DMS 273 (cell line): Measurements from ENCODE around the gene TTC34.

Experiments
- DNase-seq: peaks from one replicate; lab custom pipeline; 2025; ENCODE audit not compliant: unreplicated experiment; lab: John Stamatoyannopoulos, UW

TTC34 gene

DNA sequence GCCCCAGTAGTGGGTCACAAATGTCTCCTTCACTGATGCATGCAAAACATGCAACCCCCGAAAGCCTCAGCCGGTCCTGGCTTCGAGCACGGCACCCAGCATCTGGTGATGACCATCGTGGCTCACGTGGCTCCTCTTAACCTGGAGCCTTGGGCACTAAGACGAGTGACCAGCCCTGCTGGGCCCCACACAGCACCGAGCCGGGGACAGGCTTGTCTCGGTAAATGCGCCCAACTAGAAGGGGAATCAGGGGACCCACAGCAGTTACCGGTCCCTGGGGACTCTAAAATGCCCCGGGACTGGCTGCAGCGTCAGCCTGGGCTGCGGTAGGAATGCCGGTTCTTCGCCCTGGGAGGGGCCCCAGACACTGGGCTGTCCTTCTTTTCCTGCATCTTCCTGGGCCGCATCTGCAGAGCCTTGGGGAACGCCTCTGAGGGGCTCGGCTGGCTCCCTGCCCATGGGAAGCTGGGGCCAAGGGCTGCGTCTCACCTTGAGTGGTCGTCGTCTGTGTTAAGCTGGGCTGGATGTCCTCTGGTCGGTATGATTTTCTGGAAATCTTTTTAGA is 13.1 kb upstream of the TTC34 start:
- DNase-seq, result no peak

DNA sequence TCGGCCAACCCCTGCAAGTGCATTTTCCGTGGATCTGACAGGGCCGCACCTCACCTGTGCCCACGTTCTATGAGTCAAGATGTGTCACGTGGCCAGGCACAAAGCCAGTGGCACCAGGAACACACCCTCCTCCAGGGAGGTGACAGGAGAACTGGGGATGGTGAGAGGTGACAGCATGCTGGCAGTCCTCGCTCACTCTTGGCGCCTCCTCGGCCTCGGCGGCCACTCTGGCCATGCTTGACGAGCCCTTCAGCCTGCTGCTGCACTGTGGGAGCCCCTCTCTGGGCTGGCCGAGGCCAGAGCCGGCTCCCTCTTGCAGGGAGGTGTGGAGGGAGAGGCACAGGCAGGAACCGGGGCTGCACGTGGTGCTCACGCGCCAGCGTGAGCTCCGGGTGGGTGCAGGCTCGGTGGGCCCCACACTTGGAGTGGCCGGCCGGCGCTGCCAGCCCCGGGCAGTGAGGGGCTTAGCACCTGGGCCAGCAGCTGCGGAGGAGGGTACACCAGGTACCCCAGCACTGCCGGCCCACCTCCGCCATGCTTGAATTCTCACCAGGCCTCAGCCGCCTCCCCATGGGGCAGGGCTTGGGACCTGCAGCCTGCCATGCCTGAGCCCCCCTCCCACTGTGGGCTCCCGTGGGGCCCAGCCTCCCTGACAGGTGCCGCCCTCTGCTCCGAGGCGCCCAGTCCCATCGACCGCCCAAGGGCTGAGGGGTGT is 11.6 kb upstream of the TTC34 start:
- no peak for DNase-seq

DNA sequence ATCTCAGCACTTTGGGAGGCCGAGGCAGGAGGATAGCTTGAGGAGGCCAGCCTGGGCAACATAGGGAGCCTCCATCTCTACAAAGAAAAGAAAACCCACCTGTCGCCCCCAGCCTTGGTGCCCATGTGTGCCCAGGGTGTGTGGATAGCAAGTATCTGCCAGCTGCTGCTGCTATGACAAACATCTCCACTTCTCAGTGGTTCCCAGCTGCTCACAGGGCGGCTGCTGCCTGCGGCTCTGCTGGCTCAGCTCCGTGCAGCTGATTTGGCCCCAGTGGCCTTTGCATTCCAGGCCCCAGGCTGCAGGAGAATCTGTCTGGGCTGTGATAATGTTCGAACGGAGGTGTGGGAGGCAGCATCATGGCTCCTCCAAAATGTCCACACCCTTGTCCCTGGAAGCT is 10.6 kb upstream of the TTC34 start:
- no peak for DNase-seq

DNA sequence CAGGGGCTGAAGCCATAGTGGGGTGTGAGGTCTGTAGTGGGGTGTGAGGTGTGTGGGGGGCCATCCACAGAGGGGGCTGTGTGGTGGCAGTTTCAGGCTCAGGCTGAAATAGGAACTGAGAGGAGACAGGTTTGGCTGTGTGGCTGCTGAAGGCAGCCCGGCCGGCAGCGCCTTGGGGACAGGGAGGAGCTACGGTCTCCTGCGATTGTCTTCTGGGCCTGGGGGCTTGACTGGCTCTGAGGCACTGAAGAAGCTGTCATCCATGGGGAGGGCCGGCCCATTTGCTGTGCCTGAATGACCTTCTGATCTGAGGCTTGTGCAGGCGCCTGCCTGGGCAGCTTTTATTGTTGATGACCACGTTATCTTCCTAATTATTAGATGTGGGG is 10.0 kb upstream of the TTC34 start:
- DNase-seq, result no peak

DNA sequence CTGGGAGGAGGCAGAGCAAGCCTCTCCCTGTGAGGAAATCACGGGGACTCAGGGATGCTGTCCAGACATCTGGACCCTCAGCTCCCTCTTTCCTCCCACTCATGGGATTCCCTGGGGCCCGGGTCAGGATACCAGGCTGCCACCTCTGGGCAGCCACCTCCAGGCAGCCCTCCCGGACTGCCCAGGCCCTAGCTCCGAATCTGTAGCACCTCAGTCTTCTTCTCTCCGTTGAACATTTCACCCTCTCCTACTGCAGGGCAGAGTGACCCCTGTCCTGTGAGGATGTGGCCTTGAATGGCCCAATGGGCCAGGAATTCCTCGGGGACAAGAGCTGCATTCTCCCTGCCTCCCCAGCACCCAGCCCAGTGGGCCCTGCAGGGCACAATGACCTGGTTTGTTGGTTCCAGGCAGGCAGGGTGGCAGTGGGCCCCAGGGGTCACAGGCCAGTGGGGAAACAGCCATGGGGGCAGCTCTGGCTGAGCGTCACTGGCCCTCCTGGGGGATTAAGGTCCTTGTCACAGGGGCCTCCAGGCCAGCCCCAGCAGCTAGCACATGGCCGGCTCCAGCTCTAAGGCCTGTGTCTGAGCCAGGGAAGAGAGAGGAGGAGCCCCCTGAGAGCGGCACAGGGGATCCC is 9.5 kb upstream of the TTC34 start:
- no peak for DNase-seq

DNA sequence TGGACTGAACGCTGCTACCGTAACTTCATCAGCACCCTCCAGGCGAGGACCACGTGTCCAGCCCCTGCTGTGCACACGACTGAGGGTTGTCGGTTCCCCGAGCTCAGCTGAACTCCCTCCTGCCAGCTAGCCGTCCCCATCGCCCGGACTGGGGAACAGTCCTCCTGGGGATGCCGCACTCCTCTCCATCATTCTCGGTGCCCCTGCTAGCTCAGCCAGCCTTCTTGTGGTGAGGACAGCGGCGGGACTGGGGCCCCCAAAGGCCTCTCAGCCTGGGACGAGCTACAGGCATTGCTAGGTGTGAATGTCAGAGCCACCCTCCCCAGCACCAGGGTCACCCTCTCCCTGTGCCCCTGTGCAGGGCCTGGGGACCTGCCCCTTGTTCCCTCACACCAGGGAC is 8.8 kb upstream of the TTC34 start:
- no peak for DNase-seq

DNA sequence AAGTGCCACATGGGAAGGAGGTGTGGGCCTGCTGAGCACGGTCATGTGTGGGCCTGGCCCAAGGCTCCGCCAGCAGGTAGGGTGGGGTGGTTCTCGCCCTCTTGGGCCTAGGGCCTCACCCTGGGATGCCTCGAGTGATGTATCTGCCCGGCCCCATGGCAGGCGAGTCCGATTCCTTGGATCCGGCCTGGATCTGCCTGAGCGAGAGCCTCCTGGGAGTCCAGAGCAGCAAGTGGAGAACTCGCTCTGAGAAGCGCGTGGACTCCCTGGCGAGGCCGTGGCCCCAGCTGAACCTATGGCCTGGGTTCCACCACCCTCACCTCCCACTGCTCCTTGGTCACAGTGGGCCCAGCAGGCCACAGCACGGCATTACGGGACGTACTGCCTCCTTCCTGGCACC is 8.2 kb upstream of the TTC34 start:
- no peak for DNase-seq

DNA sequence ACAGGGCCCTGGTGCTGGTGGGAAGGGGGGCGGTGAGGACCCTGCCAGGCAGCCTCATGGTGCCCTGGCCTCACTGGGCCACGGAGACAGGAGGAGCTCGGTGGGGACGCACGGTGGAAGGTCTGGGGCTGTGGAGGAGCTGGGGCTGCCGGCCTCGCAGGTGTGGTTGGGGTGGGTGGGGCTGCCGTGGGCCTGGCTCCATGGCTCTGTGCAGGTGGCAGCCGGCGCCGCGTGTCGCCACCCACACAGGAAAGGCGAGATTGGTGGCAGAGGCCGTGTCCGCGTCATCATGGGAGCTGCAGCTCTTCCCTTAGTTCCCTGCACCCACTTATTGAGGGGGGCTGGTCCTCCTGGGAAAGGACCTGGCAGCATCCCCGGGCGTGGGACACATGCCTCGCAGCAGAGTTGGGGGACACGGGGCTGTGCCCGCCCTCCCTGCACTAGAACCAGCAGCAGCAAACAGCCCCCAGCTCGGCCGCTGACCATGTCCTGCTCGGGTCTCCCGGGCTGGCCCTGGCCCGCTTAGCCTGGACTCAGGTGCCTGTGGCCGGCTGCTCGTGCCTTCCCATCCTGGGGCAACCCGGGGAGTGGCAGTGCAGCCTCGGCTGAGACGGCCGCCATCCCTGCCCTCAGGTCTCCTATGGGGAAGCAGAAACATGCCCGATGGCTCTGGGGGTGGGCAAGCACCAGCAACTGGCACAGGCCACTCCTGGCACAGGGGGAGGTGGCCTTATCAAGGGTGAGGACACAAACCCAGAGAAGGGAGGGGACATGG is 7.5 kb upstream of the TTC34 start:
- DNase-seq, result no peak

DNA sequence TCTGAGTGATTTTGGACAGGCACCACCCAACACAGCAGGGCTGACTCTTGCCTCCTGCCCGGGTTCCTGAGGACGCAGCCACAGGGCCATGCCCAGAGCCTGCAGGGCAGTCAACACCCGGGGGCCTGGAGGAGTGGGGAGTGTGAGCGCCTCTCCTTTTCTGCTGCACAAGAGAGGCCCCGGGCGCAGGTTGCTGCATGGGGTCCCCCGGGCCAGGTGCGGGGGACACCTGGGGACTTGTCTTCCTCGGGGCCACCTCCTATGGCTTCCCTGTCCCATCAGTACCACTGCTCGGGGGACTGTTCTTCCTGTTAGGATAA is 6.9 kb upstream of the TTC34 start:
- no peak for DNase-seq

DNA sequence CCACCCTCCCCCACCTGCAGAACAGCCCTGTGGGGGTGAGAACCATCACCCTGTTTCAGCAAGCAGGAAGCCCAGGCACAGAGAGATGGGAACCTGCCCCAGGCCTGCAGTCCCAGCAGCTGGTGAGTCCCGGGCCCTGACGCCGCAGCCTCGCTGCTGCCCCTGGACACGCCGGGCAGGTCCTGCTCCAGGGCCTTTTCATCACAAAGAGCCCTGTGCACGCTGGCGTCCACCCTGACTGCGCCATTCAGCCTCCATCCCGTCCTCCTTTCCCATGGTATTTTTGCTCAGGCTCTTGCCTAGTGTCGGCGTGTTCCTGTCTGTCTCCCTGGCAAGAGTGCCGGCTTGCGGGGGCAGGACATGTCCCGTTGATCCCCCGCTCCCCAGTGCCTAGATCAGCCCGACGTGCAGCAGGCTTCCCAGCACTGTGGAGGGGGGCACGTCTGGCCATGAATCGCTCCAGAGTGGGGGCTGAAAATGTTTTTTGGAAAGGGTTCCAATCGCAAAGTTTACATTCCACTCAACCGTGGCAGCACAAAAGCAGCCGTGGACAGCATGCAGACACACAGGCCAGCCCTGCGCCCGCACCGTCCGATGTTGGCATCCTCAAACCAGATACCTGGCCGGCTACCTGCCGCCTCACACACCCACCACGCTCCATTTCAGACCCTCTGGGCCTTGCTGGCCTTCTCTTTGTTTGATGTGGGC is 6.3 kb upstream of the TTC34 start:
- DNase-seq, result no peak

DNA sequence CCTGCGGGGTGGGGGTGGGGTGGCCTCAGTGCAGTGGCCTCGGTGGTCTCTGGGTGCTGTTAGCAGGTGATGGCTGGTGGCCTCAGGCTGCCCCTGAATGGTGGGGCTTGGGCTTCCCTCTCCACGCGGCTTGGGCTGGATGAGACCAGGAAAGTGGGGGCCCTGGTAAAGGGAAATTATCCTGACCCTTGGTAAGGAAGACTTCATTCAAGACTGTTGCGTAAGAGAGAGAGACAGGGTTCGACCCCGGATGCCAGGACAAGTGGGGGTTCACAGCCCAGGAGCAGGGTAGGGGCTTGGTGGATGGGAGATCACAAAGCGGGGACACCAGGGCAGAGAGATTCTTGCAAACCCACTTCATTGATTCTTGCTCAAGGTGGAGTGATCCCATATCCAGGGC is 5.5 kb upstream of the TTC34 start:
- DNase-seq, result no peak

DNA sequence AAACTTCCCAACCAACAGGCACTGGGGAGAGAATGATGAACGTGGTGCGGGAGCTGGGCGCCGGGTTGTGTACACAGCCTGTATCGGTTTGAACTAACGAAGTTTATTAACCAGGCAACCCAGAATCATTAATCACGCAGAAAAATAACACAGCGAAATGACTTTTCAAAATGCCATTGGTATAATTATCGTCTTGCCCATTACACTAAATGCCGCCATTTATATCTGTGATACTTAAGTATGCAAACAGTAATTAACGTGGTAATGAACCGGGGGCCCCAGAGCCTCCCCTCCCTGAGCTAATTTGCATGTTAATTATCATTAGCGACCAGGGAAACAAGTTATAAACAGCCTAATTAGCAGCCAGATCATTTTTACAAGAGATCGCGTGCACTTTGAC is 5.1 kb upstream of the TTC34 start:
- DNase-seq, result no peak

DNA sequence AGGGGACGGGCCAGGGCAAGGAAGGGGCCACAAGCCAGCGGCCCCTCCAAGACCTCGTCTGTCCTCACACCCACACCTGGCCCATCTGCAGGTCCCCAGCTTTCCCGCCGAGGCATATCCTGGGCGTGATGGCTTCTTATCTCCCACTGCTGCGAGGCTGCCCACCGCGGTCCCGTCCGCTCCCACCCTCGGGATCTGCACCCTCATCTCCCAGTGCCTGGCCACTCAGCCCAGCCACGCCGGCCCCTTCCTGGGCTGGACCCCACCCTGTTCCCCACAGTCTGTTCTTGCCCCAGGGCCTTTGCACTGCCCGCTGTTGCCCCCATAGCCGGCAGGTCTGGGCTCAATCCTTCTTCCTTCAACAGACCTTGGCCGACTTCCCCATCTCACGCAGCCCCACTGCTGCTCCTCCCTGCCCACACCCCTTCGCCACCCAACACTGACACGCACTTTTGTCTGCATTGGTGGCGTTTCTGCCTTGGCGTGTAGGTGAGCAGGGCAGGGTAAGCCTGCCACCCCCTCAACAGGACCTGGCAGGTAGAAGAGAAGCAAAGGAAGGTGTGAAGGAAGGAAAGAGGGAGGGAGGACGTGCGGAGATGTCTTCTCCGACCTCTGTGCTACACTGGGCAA is 4.4 kb upstream of the TTC34 start:
- no peak for DNase-seq

DNA sequence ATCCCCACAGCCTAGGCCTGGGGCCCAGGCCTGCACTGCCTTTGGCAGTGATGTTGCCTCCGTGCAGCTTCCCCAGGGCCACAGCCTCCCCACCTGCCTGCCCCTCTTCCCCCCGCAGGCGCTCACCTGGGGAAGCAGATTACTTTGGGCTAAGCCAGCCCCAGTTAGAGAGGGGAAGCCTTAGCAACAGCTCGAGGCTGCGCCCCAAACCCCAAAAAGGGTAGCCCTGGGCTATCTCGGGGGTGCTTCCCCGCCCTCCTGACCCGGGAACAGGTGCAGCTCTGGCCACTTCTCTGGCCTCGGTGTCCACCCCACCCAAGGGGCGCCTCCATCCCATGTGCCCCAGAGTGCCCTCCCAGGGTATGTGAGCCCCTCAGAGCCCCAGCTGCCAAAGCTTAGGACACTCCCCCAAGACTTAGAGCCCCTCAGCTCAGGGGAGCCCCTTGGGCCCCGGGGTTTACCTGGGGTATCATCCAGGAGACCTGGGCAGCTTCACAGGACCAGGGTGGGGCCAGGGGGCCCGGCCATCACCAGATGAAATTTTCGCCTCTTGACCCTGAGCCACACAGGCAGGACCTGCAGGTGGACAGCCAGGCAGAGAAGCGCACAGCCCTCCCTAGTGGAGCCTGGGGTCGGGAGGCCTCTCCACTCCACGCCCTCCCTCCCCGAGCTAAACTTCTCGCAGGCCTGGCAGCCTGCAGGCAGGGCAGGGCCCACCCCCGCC is 3.3 kb upstream of the TTC34 start:
- no peak for DNase-seq

DNA sequence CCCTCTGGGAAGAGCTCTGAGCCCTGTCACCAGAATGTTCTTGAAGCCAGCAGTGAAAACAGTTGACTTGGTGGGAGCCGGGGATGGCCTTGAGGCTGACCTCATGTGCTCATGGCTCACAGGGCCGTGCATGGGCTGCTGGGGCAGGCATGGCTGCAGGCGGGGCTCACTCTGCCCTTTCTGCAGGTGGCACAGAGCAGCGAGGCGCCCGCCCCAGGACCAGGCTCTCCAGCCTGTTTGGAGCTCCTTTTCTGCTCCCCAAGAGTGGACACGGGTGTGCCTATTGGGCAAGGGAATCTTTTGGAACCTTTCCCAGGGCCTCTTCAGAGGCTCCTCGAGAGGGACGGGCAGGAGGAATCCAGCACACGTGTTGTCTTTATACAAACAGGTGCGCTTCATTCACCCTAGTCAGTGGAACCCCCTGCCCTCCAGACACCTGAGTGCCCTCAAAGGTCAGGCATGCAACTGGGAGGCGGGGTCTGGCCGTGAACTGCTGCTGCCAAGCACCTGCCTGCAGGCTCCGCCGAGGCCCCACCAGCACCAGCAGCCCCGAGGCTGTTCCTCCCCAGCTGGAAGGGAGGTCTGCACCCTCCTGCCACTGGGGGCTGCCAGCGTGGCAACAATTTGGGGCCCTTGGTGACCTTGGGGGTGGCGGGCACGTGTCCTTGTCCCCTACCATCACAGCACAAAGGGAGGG is 2.6 kb upstream of the TTC34 start:
- no peak for DNase-seq

DNA sequence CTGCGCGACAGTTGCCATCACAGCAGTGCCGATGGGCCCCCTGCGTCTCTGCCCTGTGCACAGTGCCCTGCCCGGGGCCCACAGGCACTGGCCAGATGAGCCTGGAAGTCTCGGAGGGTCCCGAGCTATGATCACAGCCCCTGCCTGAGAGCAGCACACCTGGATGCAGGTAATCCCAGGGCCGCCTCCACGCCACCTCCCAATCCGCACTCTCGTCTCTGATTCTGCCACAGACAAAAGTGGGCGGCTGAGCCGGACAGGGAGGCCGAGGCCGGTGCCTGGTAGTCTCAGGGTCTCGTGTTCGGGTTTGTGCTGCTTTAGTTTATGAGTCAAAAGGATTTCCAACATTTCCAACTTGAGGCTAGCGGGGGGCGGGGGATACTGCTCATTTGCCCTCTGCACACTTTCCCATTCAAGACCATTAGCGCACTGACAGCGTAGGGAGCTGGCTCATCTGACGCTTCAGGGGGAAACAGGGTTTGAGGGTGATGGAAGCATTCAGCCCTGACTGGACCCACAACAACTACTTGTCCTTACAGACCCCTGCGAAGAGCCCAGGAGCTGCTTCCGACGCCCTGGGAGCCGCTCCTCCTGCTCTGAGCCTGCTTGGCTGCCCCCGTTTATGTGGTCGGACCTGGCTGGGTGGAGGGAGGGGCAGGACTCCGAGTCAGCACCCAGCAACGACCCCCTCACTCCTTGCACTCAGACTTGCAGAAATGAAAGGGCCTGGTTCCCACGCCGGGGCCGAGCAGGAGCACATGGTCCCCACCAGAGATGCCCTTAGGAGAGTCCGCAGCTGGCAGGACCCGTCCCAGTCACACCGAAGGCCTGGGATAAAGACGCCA is 1.8 kb upstream of the TTC34 start:
- no peak for DNase-seq

DNA sequence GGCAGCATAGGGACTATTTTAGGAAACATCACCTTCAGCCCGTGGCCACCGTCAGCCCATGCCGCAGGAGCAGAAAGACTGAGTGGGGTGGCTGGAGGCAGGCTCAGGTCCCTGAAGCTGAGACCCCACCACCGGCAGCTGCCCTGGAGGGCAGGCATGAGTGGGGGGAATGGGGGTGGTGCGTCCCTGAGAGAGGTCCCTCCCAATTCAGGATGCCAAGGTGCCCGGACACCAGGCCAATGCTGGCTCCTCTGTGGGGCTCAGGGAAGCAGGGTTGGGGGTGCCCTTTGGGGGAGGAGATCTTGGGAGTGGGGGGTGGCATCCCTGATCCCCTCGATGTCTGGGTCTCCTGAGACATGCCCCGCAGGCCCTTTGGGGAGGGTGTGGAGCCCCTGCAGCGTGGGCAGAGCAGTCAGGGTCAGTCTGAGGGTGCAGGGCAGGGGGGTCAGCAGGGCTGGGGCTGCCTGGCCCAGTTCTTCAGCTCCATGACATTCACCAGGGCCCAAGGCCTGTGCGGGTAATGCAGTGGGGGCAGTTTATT is 998 bp upstream of the TTC34 start:
- DNase-seq, result no peak

DNA sequence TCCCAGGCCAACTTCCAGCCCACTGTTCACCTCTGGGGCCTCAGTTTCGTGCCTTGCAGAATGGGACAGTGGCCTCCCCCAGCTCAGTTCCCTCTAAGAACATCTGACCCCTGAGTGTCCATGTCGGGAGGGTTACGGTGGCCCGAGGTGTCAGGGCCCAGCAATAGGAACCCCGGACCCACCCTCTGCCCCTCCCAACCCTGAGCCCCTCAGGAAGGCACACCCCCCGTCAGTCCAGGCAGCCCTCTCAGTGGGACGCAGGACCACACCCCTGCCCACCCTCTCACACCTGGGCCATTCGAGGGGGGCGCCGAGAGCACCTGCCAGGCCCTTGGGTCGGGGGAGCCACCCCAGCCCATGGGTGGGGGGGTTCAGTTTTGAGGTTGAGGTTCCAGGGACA is 447 bp downstream of the TTC34 start:
- no peak for DNase-seq

DNA sequence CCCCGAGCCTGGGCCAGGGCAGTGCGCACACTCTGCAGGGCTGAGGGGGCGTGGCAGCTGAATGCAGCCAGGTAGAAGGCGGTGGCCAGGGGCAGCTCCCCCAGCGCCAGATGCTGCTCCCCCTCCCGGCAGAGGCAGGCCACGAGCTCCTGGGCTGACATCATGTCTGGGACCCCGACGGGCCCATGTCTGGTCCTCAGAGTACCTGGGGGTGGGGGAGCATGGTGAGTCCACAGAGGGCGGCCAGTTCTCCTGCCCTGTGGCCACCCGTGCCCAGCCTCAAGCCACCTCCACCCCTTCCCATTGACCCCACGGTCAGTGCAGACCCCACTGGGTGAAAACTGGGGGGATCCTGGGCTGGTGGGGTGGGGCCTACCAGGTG is 838 bp downstream of the TTC34 start:
- DNase-seq, result no peak
